Pancreas (tissue), 10 donors: ENCODE data around the gene MLPH. TPM values are rescaled to one million over a fixed set of nuclear protein-coding genes. Genes with fewer than 3 reads are reported as not detected.

ENCODE experiments used
- ATAC-seq, 4 donors: fragments of 200-7000 bp; cut with Tn5 transposase; one replicate each; pipeline versions ENCODE4 v1.8.0 to v1.9.1; 2020; ENCODE audit warnings: mild to moderate bottlenecking in 4 of 4, moderate library complexity in 4 of 4
- DNase-seq, 6 donors: peaks; one replicate each; pipeline ENCODE4 v3.0.0-alpha.2; 2020
- FAIRE-seq: peaks from 2 replicates; lab custom pipeline; 2012; peaks lifted over from hg19 to GRCh38; lab: Jason Lieb, UNC
- H3K27ac ChIP-seq, 4 donors: fragments of 200-600 bp; sonication (generic); 1 replicate in 3 of 4; 2 replicates in 1 of 4; pipeline versions ENCODE4 v1.5.0 to v1.8.0; 2020
- H3K27me3 ChIP-seq, 4 donors: fragments of 200-600 bp; one replicate each; pipeline ENCODE4 v1.8.0; 2021
- H3K36me3 ChIP-seq, 3 donors: fragments of 200-600 bp; sonication (generic) in 1 of 3; one replicate each; pipeline versions ENCODE4 v1.5.0 to v1.8.0; 2020 to 2021
- H3K4me1 ChIP-seq, 3 donors: fragments of 200-600 bp; one replicate each; pipeline ENCODE4 v1.8.0; 2021
- H3K4me3 ChIP-seq, 4 donors: fragments of 200-600 bp; sonication (generic) in 2 of 4; one replicate each; pipeline versions ENCODE4 v1.5.0 to v1.8.0; 2020 to 2021
- H3K9me3 ChIP-seq, 4 donors: fragments of 200-600 bp; one replicate each; pipeline ENCODE4 v1.8.0; 2021
- CTCF ChIP-seq, 4 donors: fragments of 200-600 bp; sonication (generic) in 3 of 4; IDR thresholded peaks; one replicate each; pipeline versions ENCODE4 v1.5.0 to v1.8.0; 2021; ENCODE audit warnings: antibody characterized with exemption in 4 of 4
- WGBS, 2 donors: extraction: QIAGEN DNeasy Blood & Tissue Kit; methylation state at CpG; one replicate each; pipeline ENCODE4 v1.1.7; 2013; 5-methylcytosine and 5-hydroxymethylcytosine counted together
- intact Hi-C, 3 donors: fragments of 100-400 bp; cut with DNase I; formaldehyde crosslinking; loops; one replicate each; pipeline versions ENCODE4 v1.11.1 to v1.14.2; 2022
- polyA plus RNA-seq, 2 donors: library from polyadenylated mRNA; stranded (reverse); fragments of 200-250 nt; gene quantifications; one replicate each; pipeline ENCODE4 v1.2.3, GENCODE V29; 2013
- total RNA-seq, 6 donors: library from RNA; stranded (reverse); fragmentation: NEBNext Ultra II Directional in 4 of 6; extraction: Animal tissue kit (Norgen Biotek cat#: 25700) in 4 of 6; gene quantifications; one replicate each; pipeline versions ENCODE4 v1.2.1 to v1.2.4, GENCODE V29; 2021 to 2023
- donor health status: healthy with polysubstance abuse.
- donor health status: DM: no; HTN: no; CAD: no; lungs with moderate emphysema.
- donor health status: DM: no; HTN: no; CAD: no.
- donor health status: control.
- donor health status: control.
- donor health status: Bipolar disorder and iron deficiency.
- donor health status: DM: yes; HTN: yes; CAD: no.
- donor health status: DM: no; HTN: no; CAD: no.
- donor health status: DM: no; HTN: no; CAD: no.
- donor health status: DM: yes; HTN: yes; CAD: no.

The MLPH gene
- total and polyA plus RNA-seq, 8 donors = 6.2 to 45.2 (median 19.3) TPM

- DNase-seq = no peak
- no peak for TF ChIP-seq CTCF (IDR thresholded peaks at IDR 0.05)
- Histone ChIP-seq H3K4me3 (no peak overlapping the region), H3K4me1 (peaks cover 0 to 5% (median 0%) of the 10 kb centered on the region in 3 donors), H3K27me3 (no peaks in the 10 kb centered on the region), H3K36me3 (no peaks in the 10 kb centered on the region), H3K9me3 (no peaks in the 10 kb centered on the region), H3K27ac (no peak overlapping the region)
- no peak for FAIRE-seq
- intact Hi-C loops = loop anchor here in 1 of 3 donors (10.0 kb wide), 1 partner anchor 55 kb away; the partner anchor contains the start of gene COL6A3
- 48 to 56% methylated on average over 4 of the region's 4 CpGs for WGBS, 2 donors
- ATAC-seq = no peak
Measured at GRCh38 chr2:237469849-237470248, 17.2 kb upstream of the MLPH start.

- no peak for TF ChIP-seq CTCF (IDR thresholded peaks at IDR 0.05)
- Histone ChIP-seq H3K27ac (no peak overlapping the region), H3K4me3 (no peak overlapping the region), H3K36me3 (no peaks in the 10 kb centered on the region), H3K4me1 (peaks cover 0 to 5% (median 2%) of the 10 kb centered on the region in 3 donors), H3K27me3 (no peaks in the 10 kb centered on the region), H3K9me3 (no peaks in the 10 kb centered on the region)
- no peak for ATAC-seq
- no peak for FAIRE-seq
- intact Hi-C loops = loop anchor here in 1 of 3 donors (10.0 kb wide), 1 partner anchor 56 kb away; the partner anchor contains the start of gene COL6A3
- no peak for DNase-seq
- 57% methylated on average over 7 of the region's 7 CpGs for WGBS, 2 donors
Measured at GRCh38 chr2:237470914-237471313, 16.1 kb upstream of the MLPH start.

GRCh38 chr2:237471438-237472186 lies 15.4 kb upstream of the MLPH start:
- TF ChIP-seq CTCF (IDR thresholded peaks at IDR 0.05) = peak in 3 of 4 donors; percentile 28 to 37 (median 36)

GRCh38 chr2:237472187-237472712 lies 14.8 kb upstream of the MLPH start:
- ATAC-seq (no peak), FAIRE-seq (no peak), DNase-seq (peak in 1 of 6 donors; percentile 28)
- peaks cover 0 to 10% (median 8%) of the 10 kb centered on the region in 3 donors for H3K4me1 ChIP-seq
- no peak overlapping the region for H3K4me3 ChIP-seq
- H3K9me3 ChIP-seq = no peaks in the 10 kb centered on the region
- H3K27me3 ChIP-seq = no peaks in the 10 kb centered on the region
- H3K27ac ChIP-seq = no peak overlapping the region
- WGBS, 2 donors = 79 to 85% methylated on average over 8 of the region's 8 CpGs
- intact Hi-C loops = loop anchor here in 1 of 3 donors (10.0 kb wide), 1 partner anchor 57 kb away; the partner anchor contains the start of gene COL6A3
- no peak for TF ChIP-seq CTCF (IDR thresholded peaks at IDR 0.05)
- H3K36me3 ChIP-seq = no peaks in the 10 kb centered on the region

More at GRCh38 chr2:237471438-237472186, 15.4 kb upstream of the MLPH start:
- WGBS, 2 donors = 37 to 43% methylated on average over 14 of the region's 14 CpGs
- intact Hi-C loops = loop anchor here in 1 of 3 donors (10.0 kb wide), 1 partner anchor 57 kb away; the partner anchor contains the start of gene COL6A3
- no peaks in the 10 kb centered on the region for H3K9me3 ChIP-seq
- peaks cover 0 to 9% (median 6%) of the 10 kb centered on the region in 3 donors for H3K4me1 ChIP-seq
- ATAC-seq (peak in 2 of 4 donors; percentile 28 to 41), DNase-seq (peak in 2 of 6 donors; percentile 50 to 65), FAIRE-seq (no peak)
- H3K27me3 ChIP-seq = no peaks in the 10 kb centered on the region
- no peak overlapping the region for H3K27ac ChIP-seq
- no peak overlapping the region for H3K4me3 ChIP-seq
- no peaks in the 10 kb centered on the region for H3K36me3 ChIP-seq
